Measurements from ENCODE around the gene USP34.

USP34 gene

DNA sequence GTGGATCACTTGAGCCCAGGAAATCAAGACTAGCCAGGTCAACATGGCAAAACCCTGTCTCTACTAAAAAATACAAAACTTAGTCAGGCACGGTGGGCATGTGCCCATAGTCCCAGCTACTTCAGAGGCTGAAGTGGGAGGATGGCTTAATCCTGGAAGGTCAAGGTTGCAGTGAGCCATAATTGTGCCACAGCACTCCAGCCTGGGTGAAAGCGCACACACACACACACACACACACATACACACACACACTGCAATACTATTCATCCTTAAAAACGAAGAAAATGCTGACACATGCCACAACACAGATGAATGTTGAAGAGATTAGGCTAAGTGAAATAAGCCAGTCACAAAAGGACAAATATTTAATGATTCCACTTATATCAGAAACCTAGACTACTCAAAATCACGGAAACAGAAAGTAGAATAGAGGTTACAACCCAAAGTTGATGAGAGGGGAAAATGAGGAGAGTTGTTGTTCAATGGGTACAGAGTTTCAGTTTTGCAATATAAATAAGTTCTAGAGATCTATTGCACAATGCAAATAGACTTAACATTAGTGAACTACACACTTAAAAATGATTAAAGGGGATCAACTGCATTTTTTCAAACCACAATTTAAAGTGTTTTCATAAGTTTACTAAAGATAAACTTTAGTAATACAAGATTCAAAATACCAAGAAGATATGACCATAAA lies 114.5 kb downstream of the USP34 start:
- H3K9me3 ChIP-seq (ENCODE audit: control insufficient read depth, low read length) = peaks cover 29% of the 10 kb centered on the region
- no peak overlapping the region for H2BK5ac ChIP-seq (ENCODE audit: low read depth, low read length, poor library complexity, severe bottlenecking)
- no peak overlapping the region for H3K18ac ChIP-seq (ENCODE audit: low read depth in 1 of 2, low read length in 2 of 2)
- no peak overlapping the region for H3K23ac ChIP-seq (ENCODE audit: low read length in 2 of 2)
- H3K4me3 ChIP-seq (ENCODE audit: insufficient read depth in 1 of 2, low read depth in 1 of 2, low read length in 2 of 2) = peak overlapping the region in 1 of 2 experiments; percentile 26
- no peak overlapping the region for H4K91ac ChIP-seq (ENCODE audit: low read length)
- peaks cover 21 to 40% of the 10 kb centered on the region in 2 experiments for H3K36me3 ChIP-seq (ENCODE audit: control insufficient read depth in 1 of 2, insufficient read depth in 2 of 2, low read depth in 1 of 2, low read length in 2 of 2)
- H2AK5ac ChIP-seq (ENCODE audit: low read length, severe bottlenecking) = no peak overlapping the region
- H3K4ac ChIP-seq (ENCODE audit: low read depth in 1 of 2, low read length in 2 of 2) = no peak overlapping the region
- DNase-seq = peak; percentile 70
- peak overlapping the region; percentile 53 for H3K9ac ChIP-seq (ENCODE audit: low read length)
- no peak overlapping the region for H3K27ac ChIP-seq (ENCODE audit: low read length, poor library complexity, severe bottlenecking)
- peaks cover 1% of the 10 kb centered on the region for H3K4me1 ChIP-seq (ENCODE audit: control insufficient read depth, insufficient read depth, low read depth, low read length)
- H3K4me2 ChIP-seq (ENCODE audit: low read length, poor library complexity, severe bottlenecking) = no peak overlapping the region
- no peak overlapping the region for H4K8ac ChIP-seq (ENCODE audit: low read length)
- H2BK15ac ChIP-seq (ENCODE audit: low read depth, poor library complexity, severe bottlenecking) = no peak overlapping the region
- H3K79me1 ChIP-seq (replicated peaks; ENCODE audit: low read length, poor library complexity, severe bottlenecking) = peaks cover 12% of the 10 kb centered on the region
- no peaks in the 10 kb centered on the region for H3K27me3 ChIP-seq (ENCODE audit: control insufficient read depth in 1 of 2, insufficient read depth in 1 of 2, low read length in 2 of 2)
- no peak overlapping the region for H3K14ac ChIP-seq (ENCODE audit: low read length in 2 of 2)
- H2AFZ ChIP-seq (ENCODE audit: low read depth, low read length) = no peak overlapping the region
- H2BK120ac ChIP-seq (ENCODE audit: low read depth, low read length) = no peak overlapping the region
- WGBS = 70% methylated on average over 2 of the region's 4 CpGs
- no peak overlapping the region for H2BK12ac ChIP-seq (ENCODE audit: low read length in 2 of 2)

DNA sequence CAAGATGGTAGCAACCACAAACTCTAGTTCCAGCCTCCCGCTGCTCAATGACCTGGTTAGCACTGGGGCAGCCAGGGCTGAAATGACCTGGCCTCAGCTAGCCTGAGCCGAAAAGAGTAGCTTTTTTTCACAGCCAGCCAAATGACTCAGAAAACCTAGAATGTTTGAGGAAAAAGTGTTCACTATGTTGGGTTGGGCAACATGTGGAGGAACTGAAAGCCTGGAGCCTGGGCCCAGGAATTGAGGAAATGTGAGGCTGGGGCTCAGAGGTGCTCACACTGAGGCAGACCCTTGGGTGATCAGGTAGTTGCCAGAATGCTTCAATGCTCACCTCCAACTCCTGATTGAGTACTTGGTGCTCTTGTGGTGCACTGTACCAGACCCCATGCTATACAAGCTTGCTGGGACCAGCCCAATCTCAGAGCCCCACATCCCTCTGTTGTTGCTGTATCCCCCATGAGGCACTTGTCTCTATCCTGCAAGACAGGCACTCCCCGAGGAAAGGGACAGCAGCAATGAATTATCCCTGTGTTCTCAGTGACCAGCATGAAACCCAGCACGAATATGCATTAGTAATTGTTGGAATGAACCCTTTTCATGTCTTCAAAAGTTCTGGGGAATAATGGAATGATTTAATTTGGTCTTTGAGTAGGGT lies 116.2 kb downstream of the USP34 start:
- no peak overlapping the region for H3K4me3 ChIP-seq (ENCODE audit: insufficient read depth in 1 of 2, low read depth in 1 of 2, low read length in 2 of 2)
- H2BK15ac ChIP-seq (ENCODE audit: low read depth, poor library complexity, severe bottlenecking) = no peak overlapping the region
- no peak overlapping the region for H3K14ac ChIP-seq (ENCODE audit: low read length in 2 of 2)
- no peak overlapping the region for H3K4ac ChIP-seq (ENCODE audit: low read depth in 1 of 2, low read length in 2 of 2)
- peaks cover 19 to 56% of the 10 kb centered on the region in 2 experiments for H3K36me3 ChIP-seq (ENCODE audit: control insufficient read depth in 1 of 2, insufficient read depth in 2 of 2, low read depth in 1 of 2, low read length in 2 of 2)
- H3K27me3 ChIP-seq (ENCODE audit: control insufficient read depth in 1 of 2, insufficient read depth in 1 of 2, low read length in 2 of 2) = no peaks in the 10 kb centered on the region
- no peak overlapping the region for H3K9ac ChIP-seq (ENCODE audit: low read length)
- H3K27ac ChIP-seq (ENCODE audit: low read length, poor library complexity, severe bottlenecking) = no peak overlapping the region
- no peak overlapping the region for H3K18ac ChIP-seq (ENCODE audit: low read depth in 1 of 2, low read length in 2 of 2)
- H3K23ac ChIP-seq (ENCODE audit: low read length in 2 of 2) = no peak overlapping the region
- no peak overlapping the region for H2AFZ ChIP-seq (ENCODE audit: low read depth, low read length)
- no peak overlapping the region for H2BK120ac ChIP-seq (ENCODE audit: low read depth, low read length)
- H2BK12ac ChIP-seq (ENCODE audit: low read length in 2 of 2) = no peak overlapping the region
- no peak overlapping the region for H2BK5ac ChIP-seq (ENCODE audit: low read depth, low read length, poor library complexity, severe bottlenecking)
- no peak overlapping the region for H2AK5ac ChIP-seq (ENCODE audit: low read length, severe bottlenecking)
- H3K9me3 ChIP-seq (ENCODE audit: control insufficient read depth, low read length) = peaks cover 29% of the 10 kb centered on the region
- H4K91ac ChIP-seq (ENCODE audit: low read length) = no peak overlapping the region
- DNase-seq = no peak
- H3K4me1 ChIP-seq (ENCODE audit: control insufficient read depth, insufficient read depth, low read depth, low read length) = peaks cover 1% of the 10 kb centered on the region
- H4K8ac ChIP-seq (ENCODE audit: low read length) = no peak overlapping the region
- H3K4me2 ChIP-seq (ENCODE audit: low read length, poor library complexity, severe bottlenecking) = no peak overlapping the region
- WGBS = 95% methylated on average over 4 of the region's 4 CpGs
- H3K79me1 ChIP-seq (replicated peaks; ENCODE audit: low read length, poor library complexity, severe bottlenecking) = peaks cover 12% of the 10 kb centered on the region

DNA sequence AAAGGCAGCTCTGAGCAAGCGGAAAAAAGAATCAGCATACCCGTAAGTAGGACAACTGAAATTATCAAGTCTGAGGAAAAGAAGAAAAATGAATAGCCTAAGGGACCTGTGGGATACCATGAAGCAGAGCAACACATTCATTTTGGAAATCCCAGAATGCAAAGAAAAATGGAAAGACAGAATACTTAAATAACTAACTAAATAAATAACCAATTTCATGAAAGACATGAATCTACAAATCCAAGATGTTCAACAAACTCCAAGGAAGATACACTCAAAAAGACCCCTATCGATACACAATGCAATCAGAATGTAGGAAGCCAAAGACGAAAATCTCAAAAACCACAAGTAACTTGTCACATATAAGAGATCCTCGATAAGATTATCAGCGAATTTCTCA lies 117.0 kb downstream of the USP34 start:
- DNase-seq = no peak
- Histone ChIP-seq H3K18ac (ENCODE audit: low read depth in 1 of 2, low read length in 2 of 2) (no peak overlapping the region), H2BK12ac (ENCODE audit: low read length in 2 of 2) (no peak overlapping the region), H3K23ac (ENCODE audit: low read length in 2 of 2) (no peak overlapping the region), H2AK5ac (ENCODE audit: low read length, severe bottlenecking) (no peak overlapping the region), H3K27ac (ENCODE audit: low read length, poor library complexity, severe bottlenecking) (no peak overlapping the region), H3K79me1 (replicated peaks; ENCODE audit: low read length, poor library complexity, severe bottlenecking) (peaks cover 18% of the 10 kb centered on the region), H4K91ac (ENCODE audit: low read length) (no peak overlapping the region), H2BK15ac (ENCODE audit: low read depth, poor library complexity, severe bottlenecking) (no peak overlapping the region), H2BK5ac (ENCODE audit: low read depth, low read length, poor library complexity, severe bottlenecking) (no peak overlapping the region), H3K14ac (ENCODE audit: low read length in 2 of 2) (no peak overlapping the region), H2AFZ (ENCODE audit: low read depth, low read length) (no peak overlapping the region), H3K36me3 (ENCODE audit: control insufficient read depth in 1 of 2, insufficient read depth in 2 of 2, low read depth in 1 of 2, low read length in 2 of 2) (peaks cover 23 to 64% of the 10 kb centered on the region in 2 experiments), H3K4me1 (ENCODE audit: control insufficient read depth, insufficient read depth, low read depth, low read length) (peaks cover 1% of the 10 kb centered on the region), H3K9me3 (ENCODE audit: control insufficient read depth, low read length) (peaks cover 29% of the 10 kb centered on the region), H3K9ac (ENCODE audit: low read length) (no peak overlapping the region), H2BK120ac (ENCODE audit: low read depth, low read length) (no peak overlapping the region), H3K27me3 (ENCODE audit: control insufficient read depth in 1 of 2, insufficient read depth in 1 of 2, low read length in 2 of 2) (no peaks in the 10 kb centered on the region), H3K4me3 (ENCODE audit: insufficient read depth in 1 of 2, low read depth in 1 of 2, low read length in 2 of 2) (no peak overlapping the region), H3K4me2 (ENCODE audit: low read length, poor library complexity, severe bottlenecking) (no peak overlapping the region), H3K4ac (ENCODE audit: low read depth in 1 of 2, low read length in 2 of 2) (no peak overlapping the region), H4K8ac (ENCODE audit: low read length) (no peak overlapping the region)
- WGBS = 100% methylated on average over 5 of the region's 6 CpGs

DNA sequence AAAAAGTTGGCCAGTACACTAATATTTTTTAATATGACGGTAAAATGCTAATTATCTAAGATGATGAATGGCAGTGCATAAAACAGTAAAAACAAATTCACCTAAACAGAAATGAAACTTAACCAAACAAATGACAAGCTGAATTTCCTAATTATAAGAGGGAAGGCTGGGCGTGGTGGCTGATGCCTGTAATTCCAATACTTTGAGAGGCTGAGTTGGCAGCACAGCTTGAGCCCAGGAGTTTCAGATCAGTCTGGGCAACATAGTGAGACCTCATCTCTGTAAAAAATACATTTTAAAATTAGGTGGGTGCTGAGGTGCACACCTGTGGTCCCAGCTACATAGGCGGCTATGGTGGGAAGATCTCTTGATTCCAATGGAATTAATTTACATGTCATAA lies 120.1 kb downstream of the USP34 start:
- Histone ChIP-seq H2BK15ac (ENCODE audit: low read depth, poor library complexity, severe bottlenecking) (peak overlapping the region; percentile 52), H2AFZ (ENCODE audit: low read depth, low read length) (no peak overlapping the region), H3K18ac (ENCODE audit: low read depth in 1 of 2, low read length in 2 of 2) (no peak overlapping the region), H4K91ac (ENCODE audit: low read length) (no peak overlapping the region), H3K4me1 (ENCODE audit: control insufficient read depth, insufficient read depth, low read depth, low read length) (no peaks in the 10 kb centered on the region), H3K27me3 (ENCODE audit: control insufficient read depth in 1 of 2, insufficient read depth in 1 of 2, low read length in 2 of 2) (no peaks in the 10 kb centered on the region), H3K4me3 (ENCODE audit: insufficient read depth in 1 of 2, low read depth in 1 of 2, low read length in 2 of 2) (no peak overlapping the region), H2BK12ac (ENCODE audit: low read length in 2 of 2) (no peak overlapping the region), H3K14ac (ENCODE audit: low read length in 2 of 2) (no peak overlapping the region), H2BK120ac (ENCODE audit: low read depth, low read length) (no peak overlapping the region), H3K23ac (ENCODE audit: low read length in 2 of 2) (no peak overlapping the region), H3K36me3 (ENCODE audit: control insufficient read depth in 1 of 2, insufficient read depth in 2 of 2, low read depth in 1 of 2, low read length in 2 of 2) (peaks cover 39 to 86% of the 10 kb centered on the region in 2 experiments), H3K27ac (ENCODE audit: low read length, poor library complexity, severe bottlenecking) (no peak overlapping the region), H3K9me3 (ENCODE audit: control insufficient read depth, low read length) (peaks cover 29% of the 10 kb centered on the region), H4K8ac (ENCODE audit: low read length) (no peak overlapping the region), H2BK5ac (ENCODE audit: low read depth, low read length, poor library complexity, severe bottlenecking) (no peak overlapping the region), H3K4me2 (ENCODE audit: low read length, poor library complexity, severe bottlenecking) (no peak overlapping the region), H3K9ac (ENCODE audit: low read length) (no peak overlapping the region), H3K4ac (ENCODE audit: low read depth in 1 of 2, low read length in 2 of 2) (no peak overlapping the region), H2AK5ac (ENCODE audit: low read length, severe bottlenecking) (no peak overlapping the region), H3K79me1 (replicated peaks; ENCODE audit: low read length, poor library complexity, severe bottlenecking) (peaks cover 23% of the 10 kb centered on the region)
- no peak for DNase-seq
- 100% methylated on average over 1 of the region's 3 CpGs for WGBS

All from mesenchymal stem cell (in vitro differentiated cells and primary cell).